NB4 (cell line): ENCODE results near the gene MUCL3.

ENCODE experiments used
- CTCF ChIP-seq: IDR thresholded peaks from one replicate; pipeline ENCODE4 v1.5.1; 2012; ENCODE audit warnings: low read depth, low read length
- MYC ChIP-seq: IDR thresholded peaks from 2 replicates; pipeline ENCODE4 v1.6.1; 2011; ENCODE audit warnings: low read depth, low read length
- POLR2A ChIP-seq: IDR thresholded peaks from 2 replicates; pipeline ENCODE4 v1.6.1; 2011; ENCODE audit warnings: mild to moderate bottlenecking; ENCODE audit not compliant: insufficient read length; ENCODE audit errors: extremely low read depth

DNA sequence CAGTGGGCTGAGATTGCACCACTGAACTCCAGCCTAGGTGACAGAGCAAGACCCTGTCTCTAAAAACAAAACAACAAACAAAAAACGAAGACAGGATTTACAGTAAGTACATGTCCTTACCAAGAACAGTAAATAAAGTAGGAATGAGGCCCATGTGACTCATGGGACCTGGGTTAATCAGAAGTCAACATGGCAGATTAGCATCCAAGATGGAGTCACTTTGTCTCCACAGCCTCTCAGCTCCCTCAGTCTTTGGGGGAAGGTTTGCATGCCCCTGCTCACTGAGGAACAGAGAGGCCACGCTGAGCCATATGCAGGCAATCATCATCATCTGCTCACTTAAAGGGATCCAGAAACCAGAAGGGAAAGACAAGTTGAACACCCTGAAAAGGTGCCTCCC, 61.7 kb downstream of the MUCL3 start:
- TF ChIP-seq MYC = no peak
- no peak for TF ChIP-seq POLR2A
- TF ChIP-seq CTCF = no peak
